Measurements from ENCODE around the gene MAD2L2.

- TF ChIP-seq CTCF (IDR thresholded peaks at IDR 0.05) (no peak), POLR2A (IDR thresholded peaks at IDR 0.05) (no peak), POLR2AphosphoS5 (IDR thresholded peaks at IDR 0.05; ENCODE audit: insufficient read depth in 1 of 2, low read depth in 1 of 2) (no peak)
Observed at GRCh38 chr1:11729155-11729497, 48.2 kb upstream of the MAD2L2 start.

Measured in vagina (tissue), 2 donors.